Thoracic aorta (tissue), 2 donors: Measurements from ENCODE around the gene CUL4A. TPM values are rescaled to one million over a fixed set of nuclear protein-coding genes. Genes with fewer than 3 reads are reported as not detected.

ENCODE experiments used
- ATAC-seq: fragments of 150-250 bp; one replicate; pipeline ENCODE4 v1.8.0; 2017; ENCODE audit warnings: low read depth; ENCODE audit not compliant: insufficient number of reproducible peaks, low FRiP score
- DNase-seq: peaks from one replicate; pipeline ENCODE4 v3.0.0-alpha.2; 2020; ENCODE audit warnings: low spot score
- H3K27ac ChIP-seq, 2 donors: fragments of 200-600 bp; sonication (generic); 1 replicate in 1 of 2; 2 replicates in 1 of 2; pipeline ENCODE4 v1.5.1; 2016; ENCODE audit warnings: mild to moderate bottlenecking in 2 of 2, moderate library complexity in 2 of 2
- H3K27me3 ChIP-seq: fragments of 200-600 bp; sonication (generic); replicated peaks from 2 replicates; pipeline ENCODE4 v1.6.0; 2016; ENCODE audit warnings: mild to moderate bottlenecking; ENCODE audit not compliant: insufficient read depth
- H3K36me3 ChIP-seq: fragments of 200-600 bp; sonication (generic); one replicate; pipeline ENCODE4 v1.5.1; 2016
- H3K4me1 ChIP-seq, 2 donors: fragments of 200-600 bp; sonication (generic); 1 replicate in 1 of 2; 2 replicates in 1 of 2; pipeline versions ENCODE4 v1.5.1 to v1.6.0; 2016; ENCODE audit warnings: low read depth in 2 of 2, mild to moderate bottlenecking in 1 of 2; ENCODE audit not compliant: control insufficient read depth in 1 of 2
- H3K4me3 ChIP-seq: fragments of 200-600 bp; sonication (generic); 2 replicates; pipeline ENCODE4 v1.5.1; 2016; ENCODE audit warnings: mild to moderate bottlenecking
- H3K9me3 ChIP-seq: fragments of 200-600 bp; sonication (generic); 2 replicates; pipeline ENCODE4 v1.5.1; 2016
- CTCF ChIP-seq: fragments of 200-600 bp; sonication (generic); IDR thresholded peaks from one replicate; pipeline ENCODE4 v1.5.1; 2019; ENCODE audit warnings: antibody characterized with exemption
- total RNA-seq, 2 donors: library from RNA; depleted of rRNA; stranded (reverse); fragments of >200 nt; gene quantifications; one replicate each; pipeline versions ENCODE4 v1.1.0 to v1.2.3, GENCODE V29; 2016

CUL4A gene
- total RNA-seq, 2 donors from 2014 or later: 112 to 156 TPM

- Histone ChIP-seq H3K27me3 (no peaks in the 10 kb centered on the region), H3K27ac (no peak overlapping the region), H3K4me3 (no peak overlapping the region), H3K36me3 (peaks cover 18% of the 10 kb centered on the region), H3K4me1 (no peaks in the 10 kb centered on the region), H3K9me3 (no peaks in the 10 kb centered on the region)
- DNase-seq: no peak
- TF ChIP-seq CTCF: no peak
- no peak for ATAC-seq
Observed at GRCh38 chr13:113167575-113167974, 41.8 kb upstream of the CUL4A start.

- DNase-seq: no peak
Observed at GRCh38 chr13:113168211-113168610, 41.2 kb upstream of the CUL4A start.

GRCh38 chr13:113169277-113170272 lies 39.8 kb upstream of the CUL4A start:
- no peak for ATAC-seq
- peaks cover 18% of the 10 kb centered on the region for H3K36me3 ChIP-seq

More at GRCh38 chr13:113168211-113168610, 41.2 kb upstream of the CUL4A start:
- ATAC-seq: no peak
- no peaks in the 10 kb centered on the region for H3K4me1 ChIP-seq
- H3K4me3 ChIP-seq: no peak overlapping the region
- H3K27me3 ChIP-seq: no peaks in the 10 kb centered on the region
- no peak overlapping the region for H3K27ac ChIP-seq
- TF ChIP-seq CTCF: no peak
- H3K36me3 ChIP-seq: peaks cover 18% of the 10 kb centered on the region
- H3K9me3 ChIP-seq: no peaks in the 10 kb centered on the region

GRCh38 chr13:113170511-113170910 lies 38.9 kb upstream of the CUL4A start:
- Histone ChIP-seq H3K36me3 (peaks cover 24% of the 10 kb centered on the region), H3K9me3 (no peaks in the 10 kb centered on the region), H3K27me3 (no peaks in the 10 kb centered on the region), H3K27ac (no peak overlapping the region), H3K4me3 (no peak overlapping the region), H3K4me1 (no peaks in the 10 kb centered on the region)
- no peak for DNase-seq
- TF ChIP-seq CTCF: no peak
- no peak for ATAC-seq

More at GRCh38 chr13:113169277-113170272, 39.8 kb upstream of the CUL4A start:
- no peak for TF ChIP-seq CTCF
- no peak for DNase-seq
- Histone ChIP-seq H3K4me1 (no peaks in the 10 kb centered on the region), H3K9me3 (no peaks in the 10 kb centered on the region), H3K27ac (no peak overlapping the region), H3K4me3 (no peak overlapping the region), H3K27me3 (no peaks in the 10 kb centered on the region)

- no peak for DNase-seq
- H3K36me3 ChIP-seq: peaks cover 34% of the 10 kb centered on the region
- ATAC-seq: no peak
Observed at GRCh38 chr13:113171250-113172125, 37.9 kb upstream of the CUL4A start.

More at GRCh38 chr13:113171250-113172125, 37.9 kb upstream of the CUL4A start:
- Histone ChIP-seq H3K27ac (no peak overlapping the region), H3K4me1 (no peaks in the 10 kb centered on the region), H3K4me3 (no peak overlapping the region), H3K9me3 (no peaks in the 10 kb centered on the region), H3K27me3 (no peaks in the 10 kb centered on the region)
- no peak for TF ChIP-seq CTCF
